Measurements from ENCODE around the gene ACOXL.

- TF ChIP-seq, protein P1, sequence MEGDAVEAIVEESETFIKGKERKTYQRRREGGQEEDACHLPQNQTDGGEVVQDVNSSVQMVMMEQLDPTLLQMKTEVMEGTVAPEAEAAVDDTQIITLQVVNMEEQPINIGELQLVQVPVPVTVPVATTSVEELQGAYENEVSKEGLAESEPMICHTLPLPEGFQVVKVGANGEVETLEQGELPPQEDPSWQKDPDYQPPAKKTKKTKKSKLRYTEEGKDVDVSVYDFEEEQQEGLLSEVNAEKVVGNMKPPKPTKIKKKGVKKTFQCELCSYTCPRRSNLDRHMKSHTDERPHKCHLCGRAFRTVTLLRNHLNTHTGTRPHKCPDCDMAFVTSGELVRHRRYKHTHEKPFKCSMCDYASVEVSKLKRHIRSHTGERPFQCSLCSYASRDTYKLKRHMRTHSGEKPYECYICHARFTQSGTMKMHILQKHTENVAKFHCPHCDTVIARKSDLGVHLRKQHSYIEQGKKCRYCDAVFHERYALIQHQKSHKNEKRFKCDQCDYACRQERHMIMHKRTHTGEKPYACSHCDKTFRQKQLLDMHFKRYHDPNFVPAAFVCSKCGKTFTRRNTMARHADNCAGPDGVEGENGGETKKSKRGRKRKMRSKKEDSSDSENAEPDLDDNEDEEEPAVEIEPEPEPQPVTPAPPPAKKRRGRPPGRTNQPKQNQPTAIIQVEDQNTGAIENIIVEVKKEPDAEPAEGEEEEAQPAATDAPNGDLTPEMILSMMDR (IDR thresholded peaks at IDR 0.05), result no peak
- no peak for TF ChIP-seq POLR2A (IDR thresholded peaks at IDR 0.05)
Observed at GRCh38 chr2:110813896-110814295, 81.5 kb downstream of the ACOXL start.

All from esophagus squamous epithelium (tissue), 4 donors.